ENCODE data around the gene MRPL9. TPM values are rescaled to one million over a fixed set of nuclear protein-coding genes. Genes with fewer than 3 reads are reported as not detected.

Gene MRPL9
- total RNA-seq = 10 to 100 TPM; 31.3 to 92.4 (median 40.1) TPM

DNA sequence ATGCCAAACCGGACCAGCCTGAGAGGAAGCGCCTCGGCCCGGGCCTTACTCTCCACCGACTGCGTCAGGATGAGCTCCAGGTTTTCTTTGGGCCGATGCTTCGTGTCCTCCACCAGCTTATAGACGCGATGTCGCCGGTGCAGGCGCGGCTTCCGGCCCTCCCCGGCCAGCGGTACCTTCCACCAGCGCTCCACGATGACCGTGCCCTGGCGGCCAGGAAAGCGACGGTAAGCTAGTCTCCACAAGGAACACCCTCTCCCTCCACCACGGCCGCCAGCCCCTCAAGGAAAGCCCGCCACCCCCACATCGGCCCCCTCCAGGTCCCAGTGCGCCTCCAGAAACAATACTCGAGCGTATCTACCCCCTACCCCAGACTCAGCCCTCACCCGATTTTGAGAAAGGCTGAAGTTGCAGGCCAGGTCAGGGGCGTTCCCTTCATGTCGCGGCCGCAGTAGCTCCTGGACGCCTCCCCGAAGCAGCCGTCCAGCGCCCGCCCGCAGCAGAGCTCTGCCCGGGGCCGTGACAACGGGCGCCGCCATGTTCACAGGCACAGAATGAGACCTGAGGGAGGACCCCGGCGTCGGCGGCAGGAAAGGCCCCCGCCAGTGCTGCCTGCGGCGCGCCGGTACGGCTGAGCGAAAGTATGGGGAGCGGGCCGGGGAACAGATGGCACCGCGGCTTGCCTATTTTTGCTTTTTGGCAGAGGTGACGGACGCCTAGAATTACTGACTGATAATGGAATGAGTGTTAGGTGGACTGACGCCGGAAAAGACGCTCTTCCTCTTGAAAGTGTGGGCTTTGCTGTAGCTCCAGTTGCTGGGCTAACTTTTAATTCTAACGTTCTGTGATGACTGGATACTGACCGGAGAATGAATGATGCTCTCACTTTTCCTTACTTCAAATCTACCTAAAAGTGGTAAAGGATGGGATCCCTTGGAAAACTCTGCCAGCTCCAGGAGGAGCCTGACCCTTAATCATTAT lies at the start of gene MRPL9:
Gene MRPL9 (minus strand): TSS at position 556 of the 981 bp plus-strand sequence. CDS start 17 bp downstream, at position 539.
- Histone ChIP-seq H3K27me3 (no peaks in the 10 kb centered on the region), H3K9me3 (no peaks in the 10 kb centered on the region), H3K4me1 (peaks cover 0 to 8% (median 4%) of the 10 kb centered on the region in 4 donors), H3K36me3 (peaks cover 0 to 33% (median 0%) of the 10 kb centered on the region in 3 donors), H3K4me3 (peak within 1 kb of the TSS; percentile 73 to 93 (median 80)), H3K27ac (peak within 1 kb of the TSS; percentile 83 to 89 (median 86))
- peak; percentile 78 to 90 (median 87) for DNase-seq
- peak in 1 of 2 donors; percentile 50 for TF ChIP-seq POLR2A (IDR thresholded peaks at IDR 0.05)
- TF ChIP-seq, protein P1, sequence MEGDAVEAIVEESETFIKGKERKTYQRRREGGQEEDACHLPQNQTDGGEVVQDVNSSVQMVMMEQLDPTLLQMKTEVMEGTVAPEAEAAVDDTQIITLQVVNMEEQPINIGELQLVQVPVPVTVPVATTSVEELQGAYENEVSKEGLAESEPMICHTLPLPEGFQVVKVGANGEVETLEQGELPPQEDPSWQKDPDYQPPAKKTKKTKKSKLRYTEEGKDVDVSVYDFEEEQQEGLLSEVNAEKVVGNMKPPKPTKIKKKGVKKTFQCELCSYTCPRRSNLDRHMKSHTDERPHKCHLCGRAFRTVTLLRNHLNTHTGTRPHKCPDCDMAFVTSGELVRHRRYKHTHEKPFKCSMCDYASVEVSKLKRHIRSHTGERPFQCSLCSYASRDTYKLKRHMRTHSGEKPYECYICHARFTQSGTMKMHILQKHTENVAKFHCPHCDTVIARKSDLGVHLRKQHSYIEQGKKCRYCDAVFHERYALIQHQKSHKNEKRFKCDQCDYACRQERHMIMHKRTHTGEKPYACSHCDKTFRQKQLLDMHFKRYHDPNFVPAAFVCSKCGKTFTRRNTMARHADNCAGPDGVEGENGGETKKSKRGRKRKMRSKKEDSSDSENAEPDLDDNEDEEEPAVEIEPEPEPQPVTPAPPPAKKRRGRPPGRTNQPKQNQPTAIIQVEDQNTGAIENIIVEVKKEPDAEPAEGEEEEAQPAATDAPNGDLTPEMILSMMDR (IDR thresholded peaks at IDR 0.05) = peak in 1 of 6 experiments; percentile 10

DNA sequence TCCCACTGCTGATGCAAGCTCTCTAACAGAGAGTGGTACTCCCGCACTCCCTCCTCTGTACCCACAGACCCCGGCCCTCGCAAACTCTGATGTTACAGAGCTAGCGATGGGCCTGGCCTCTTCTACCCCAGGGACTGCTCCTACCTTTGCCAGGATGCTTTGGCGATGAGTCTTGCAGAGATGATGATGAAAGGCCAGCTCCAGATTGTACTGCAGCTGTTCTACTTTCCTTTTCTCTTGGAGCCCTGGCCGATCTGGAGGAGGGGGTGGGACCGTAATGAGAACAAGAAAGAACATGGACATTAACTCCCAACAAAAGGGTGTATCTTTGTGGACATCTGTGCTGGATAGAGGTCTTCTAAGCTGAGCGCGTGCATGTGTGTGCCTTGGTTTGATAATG lies 47.9 kb upstream of the MRPL9 start:
- Histone ChIP-seq H3K4me3 (no peak overlapping the region), H3K27me3 (no peaks in the 10 kb centered on the region), H3K36me3 (peaks cover 0 to 28% (median 0%) of the 10 kb centered on the region in 3 donors), H3K27ac (no peak overlapping the region), H3K4me1 (no peaks in the 10 kb centered on the region), H3K9me3 (no peaks in the 10 kb centered on the region)
- no peak for TF ChIP-seq POLR2A (IDR thresholded peaks at IDR 0.05)
- TF ChIP-seq, protein P1 (IDR thresholded peaks at IDR 0.05) = no peak
- no peak for DNase-seq

DNA sequence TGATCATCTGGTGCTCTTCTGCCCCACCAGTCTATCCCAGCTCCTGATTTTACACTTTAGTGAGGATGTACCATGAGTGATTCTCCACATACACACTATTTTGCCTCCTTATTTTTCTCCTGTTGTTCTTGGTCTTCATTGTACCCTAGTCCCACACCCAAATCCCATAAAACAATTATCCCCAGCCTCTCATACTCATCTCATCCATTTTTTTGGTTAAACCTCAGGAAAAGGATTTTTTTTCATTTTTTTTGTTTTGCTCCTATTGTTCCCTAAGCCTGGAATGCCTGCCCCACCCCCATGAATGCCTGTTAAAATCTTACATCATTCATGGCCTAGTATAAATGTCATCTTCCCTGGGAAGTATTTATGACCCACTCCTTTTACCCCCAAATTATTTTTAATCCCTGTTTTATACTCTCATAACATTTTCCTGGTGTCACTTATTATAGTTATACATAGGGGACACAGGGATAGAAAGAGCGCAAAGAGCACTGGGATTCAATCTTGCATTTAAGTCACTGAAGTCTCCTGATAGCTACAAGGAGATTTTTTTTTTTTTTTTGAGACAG lies 46.8 kb upstream of the MRPL9 start:
- H3K36me3 ChIP-seq = peaks cover 0 to 22% (median 0%) of the 10 kb centered on the region in 3 donors

DNA sequence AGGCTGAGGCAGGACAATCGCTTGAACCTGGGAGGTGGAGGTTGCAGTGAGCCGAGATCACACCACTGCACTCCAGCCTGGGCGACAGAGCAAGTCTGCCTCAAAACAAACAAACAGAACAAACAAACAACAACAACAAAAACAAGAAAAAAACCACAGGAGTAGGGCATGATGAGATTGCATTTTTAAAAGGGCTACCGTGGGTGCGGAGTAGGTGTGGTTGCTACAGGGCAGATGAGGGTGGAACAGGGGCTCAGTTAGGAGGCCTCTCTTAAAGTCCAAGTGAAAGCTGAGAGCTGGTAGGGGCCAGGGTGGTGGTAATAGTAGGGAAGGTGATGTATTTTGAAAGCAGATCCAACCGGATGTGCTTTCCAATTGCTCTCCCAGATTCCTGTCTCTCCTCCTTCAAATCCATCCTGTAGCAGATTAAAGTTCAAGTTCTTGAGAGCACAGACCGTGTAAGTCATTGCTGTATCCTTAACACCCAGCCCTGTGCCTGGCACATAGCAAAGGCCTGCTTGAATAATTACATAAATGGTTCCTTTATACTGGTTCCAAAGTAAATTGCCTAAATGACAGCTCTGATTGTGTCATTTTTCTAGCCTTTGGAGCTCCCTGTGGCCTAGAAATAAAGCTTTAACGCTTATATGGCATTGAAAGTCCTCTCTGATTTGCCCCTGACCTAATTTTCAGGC lies 46.1 kb upstream of the MRPL9 start:
- TF ChIP-seq POLR2A (IDR thresholded peaks at IDR 0.05) = no peak
- DNase-seq = peak in 1 of 3 donors; percentile 10
- no peaks in the 10 kb centered on the region for H3K27me3 ChIP-seq
- peaks cover 0 to 17% (median 0%) of the 10 kb centered on the region in 3 donors for H3K36me3 ChIP-seq
- no peak overlapping the region for H3K27ac ChIP-seq
- H3K4me1 ChIP-seq = no peaks in the 10 kb centered on the region
- H3K9me3 ChIP-seq = no peaks in the 10 kb centered on the region
- H3K4me3 ChIP-seq = no peak overlapping the region

More for the DNA sequence above, 46.8 kb upstream of the MRPL9 start:
- H3K4me1 ChIP-seq = no peaks in the 10 kb centered on the region
- no peak overlapping the region for H3K27ac ChIP-seq
- DNase-seq = peak in 1 of 3 donors; percentile 13
- no peaks in the 10 kb centered on the region for H3K27me3 ChIP-seq
- H3K9me3 ChIP-seq = no peaks in the 10 kb centered on the region
- no peak overlapping the region for H3K4me3 ChIP-seq
- TF ChIP-seq POLR2A (IDR thresholded peaks at IDR 0.05) = no peak
- TF ChIP-seq, protein P1 (IDR thresholded peaks at IDR 0.05) = no peak

DNA sequence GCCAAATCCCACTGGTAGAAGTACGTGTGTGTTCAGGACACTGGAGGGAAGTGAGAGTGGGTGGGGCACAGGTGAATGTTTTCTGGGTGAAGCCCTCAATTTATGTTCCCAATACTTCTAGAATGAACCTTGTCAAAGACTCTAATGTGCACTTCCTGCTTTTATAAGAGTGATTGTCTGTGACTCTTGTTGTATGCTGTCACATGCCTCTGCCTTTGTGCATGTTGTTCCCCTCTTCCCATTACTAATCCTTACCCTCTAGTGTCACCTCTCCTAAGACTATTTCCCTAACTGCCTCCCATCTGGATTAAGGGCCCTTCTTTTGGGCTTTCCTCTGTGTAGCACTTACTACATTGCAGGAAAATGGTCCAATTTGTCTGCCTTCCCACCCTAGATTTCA lies 44.5 kb upstream of the MRPL9 start:
- TF ChIP-seq, protein P1 (IDR thresholded peaks at IDR 0.05) = no peak
- no peak for TF ChIP-seq POLR2A (IDR thresholded peaks at IDR 0.05)
- no peaks in the 10 kb centered on the region for H3K4me1 ChIP-seq
- no peaks in the 10 kb centered on the region for H3K9me3 ChIP-seq
- DNase-seq = no peak
- H3K4me3 ChIP-seq = no peak overlapping the region
- H3K27me3 ChIP-seq = no peaks in the 10 kb centered on the region
- no peak overlapping the region for H3K27ac ChIP-seq
- peaks cover 0 to 10% (median 0%) of the 10 kb centered on the region in 3 donors for H3K36me3 ChIP-seq
